G401.6 (cell line): ENCODE results near the gene REM2.

Experiments used
- FAIRE-seq: peaks from 2 replicates; lab custom pipeline; 2012; peaks lifted over from hg19 to GRCh38; lab: Jason Lieb, UNC

REM2 gene, protein sequence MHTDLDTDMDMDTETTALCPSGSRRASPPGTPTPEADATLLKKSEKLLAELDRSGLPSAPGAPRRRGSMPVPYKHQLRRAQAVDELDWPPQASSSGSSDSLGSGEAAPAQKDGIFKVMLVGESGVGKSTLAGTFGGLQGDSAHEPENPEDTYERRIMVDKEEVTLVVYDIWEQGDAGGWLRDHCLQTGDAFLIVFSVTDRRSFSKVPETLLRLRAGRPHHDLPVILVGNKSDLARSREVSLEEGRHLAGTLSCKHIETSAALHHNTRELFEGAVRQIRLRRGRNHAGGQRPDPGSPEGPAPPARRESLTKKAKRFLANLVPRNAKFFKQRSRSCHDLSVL

DNA sequence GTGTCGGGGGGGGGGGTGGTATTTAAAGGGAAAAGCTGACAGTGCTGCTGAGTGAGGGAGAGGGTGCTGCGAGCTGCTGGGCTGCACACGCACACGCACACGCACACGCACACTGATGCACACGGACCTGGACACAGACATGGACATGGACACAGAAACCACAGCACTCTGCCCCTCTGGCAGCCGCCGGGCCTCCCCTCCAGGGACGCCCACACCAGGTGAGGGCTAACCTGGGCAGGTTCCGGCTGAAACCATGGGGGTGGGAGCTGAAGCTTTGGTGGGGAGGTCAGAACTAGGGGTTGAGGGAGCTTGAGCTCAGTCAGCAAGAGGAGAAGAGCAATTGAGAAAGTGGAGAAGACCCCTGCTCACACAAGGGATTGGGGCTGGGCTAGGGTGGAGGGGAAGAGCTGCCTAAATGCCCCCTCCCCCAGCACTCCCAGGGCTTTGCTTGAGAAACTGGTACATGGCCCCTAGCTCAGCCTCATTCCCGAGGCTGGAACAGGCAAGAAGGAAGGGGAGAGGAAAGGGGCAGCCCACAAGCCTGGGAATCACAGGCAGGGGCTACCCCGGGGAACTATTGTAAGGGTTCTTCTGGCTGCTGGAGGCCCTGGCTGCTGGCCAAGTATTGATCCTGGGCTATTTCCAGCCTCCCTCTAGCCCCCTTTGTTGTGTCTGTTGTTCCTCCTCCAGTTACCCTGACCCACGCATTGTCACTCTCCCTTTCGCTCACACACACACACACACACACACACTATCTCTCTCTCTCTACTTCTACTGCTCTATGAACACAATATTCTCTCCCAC is at the start of gene REM2:
REM2 (plus strand) TSS at position 50 of the 804 bp plus-strand sequence; CDS start at position 116, 66 bp downstream.
- no peak for FAIRE-seq

DNA sequence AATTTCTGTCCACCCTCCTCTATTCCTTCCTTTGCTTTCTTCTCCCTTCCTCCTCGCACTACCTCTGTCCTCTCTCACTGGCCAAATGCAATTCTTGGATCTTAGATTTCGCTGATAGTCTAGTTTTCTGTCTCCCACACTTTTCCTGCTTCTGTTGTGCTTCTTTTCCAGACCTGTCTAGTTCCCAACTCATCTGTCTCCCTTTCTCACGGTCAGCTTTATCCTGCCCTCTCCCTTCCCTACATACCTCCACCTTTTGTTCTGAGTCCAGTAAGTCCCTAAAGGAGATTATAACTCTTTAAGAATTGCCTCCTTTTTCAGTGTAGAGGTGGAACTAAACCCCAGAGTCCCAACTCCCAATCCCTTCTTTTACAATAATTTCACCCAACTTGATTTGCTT is 47.5 kb upstream of the REM2 start:
- FAIRE-seq, result no peak

DNA sequence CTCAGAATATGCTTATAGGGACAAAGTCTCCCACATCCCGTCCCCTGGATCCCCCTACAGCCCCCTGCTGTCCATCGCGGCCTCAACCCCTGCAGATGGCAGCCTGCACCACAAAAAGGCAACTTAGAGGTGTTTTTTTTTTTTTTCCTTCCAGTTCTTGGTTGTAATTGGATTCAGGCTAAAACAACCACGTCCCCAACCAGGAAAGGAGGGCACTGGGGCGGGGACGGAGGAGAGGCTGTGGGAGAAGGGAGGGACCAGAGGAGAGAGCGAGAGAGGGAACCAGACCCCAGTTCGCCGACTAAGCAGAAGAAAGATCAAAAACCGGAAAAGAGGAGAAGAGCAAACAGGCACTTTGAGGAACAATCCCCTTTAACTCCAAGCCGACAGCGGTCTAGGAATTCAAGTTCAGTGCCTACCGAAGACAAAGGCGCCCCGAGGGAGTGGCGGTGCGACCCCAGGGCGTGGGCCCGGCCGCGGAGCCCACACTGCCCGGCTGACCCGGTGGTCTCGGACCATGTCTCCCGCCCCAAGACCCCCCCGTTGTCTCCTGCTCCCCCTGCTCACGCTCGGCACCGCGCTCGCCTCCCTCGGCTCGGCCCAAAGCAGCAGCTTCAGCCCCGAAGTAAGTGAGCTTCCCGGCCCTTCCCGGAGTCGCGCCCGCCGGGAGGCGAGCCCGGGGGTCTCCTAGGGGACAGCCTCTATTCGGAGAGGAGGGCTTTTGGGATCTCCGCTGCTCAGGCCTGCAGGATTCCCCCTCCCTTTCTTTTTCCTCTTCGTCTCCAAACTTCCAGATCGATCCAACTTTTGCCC is 46.5 kb upstream of the REM2 start, which contains the start of gene MMP14:
MMP14 (plus strand) TSS at position 285 of the 813 bp plus-strand sequence; CDS start at position 518, 233 bp downstream.
- peak; percentile 86 for FAIRE-seq

DNA sequence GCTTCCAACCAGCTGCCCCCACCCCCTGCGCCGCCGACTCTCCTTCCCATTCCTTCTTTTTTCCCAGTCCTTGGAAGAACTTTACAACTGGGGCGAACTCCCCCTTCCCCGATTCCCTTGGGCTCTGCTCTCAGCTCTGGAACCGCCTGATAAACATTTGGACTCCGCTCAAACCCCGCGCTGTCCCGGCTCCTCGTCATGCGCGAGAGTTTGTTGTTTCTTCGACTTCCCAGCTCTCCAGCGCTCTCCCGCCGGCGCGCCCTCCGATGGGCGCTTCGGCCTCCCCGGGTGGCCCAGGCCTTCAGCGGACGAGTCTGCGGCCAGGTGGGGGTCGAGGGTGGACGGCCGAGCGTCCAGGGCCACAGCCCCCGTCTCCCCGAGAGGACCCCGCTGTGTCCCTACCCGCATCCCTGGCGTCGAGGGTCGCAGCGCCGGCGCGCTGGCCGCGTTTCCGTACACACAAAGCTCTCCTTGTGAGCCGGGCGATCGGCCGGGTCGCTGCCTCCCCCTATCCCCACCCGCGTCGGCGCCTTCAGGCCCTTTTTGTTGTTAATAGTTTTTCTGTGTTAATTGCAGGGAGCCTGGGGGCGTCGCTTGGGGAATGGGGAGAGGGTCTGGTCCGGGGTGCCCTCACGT is 45.8 kb upstream of the REM2 start:
- FAIRE-seq, result no peak

DNA sequence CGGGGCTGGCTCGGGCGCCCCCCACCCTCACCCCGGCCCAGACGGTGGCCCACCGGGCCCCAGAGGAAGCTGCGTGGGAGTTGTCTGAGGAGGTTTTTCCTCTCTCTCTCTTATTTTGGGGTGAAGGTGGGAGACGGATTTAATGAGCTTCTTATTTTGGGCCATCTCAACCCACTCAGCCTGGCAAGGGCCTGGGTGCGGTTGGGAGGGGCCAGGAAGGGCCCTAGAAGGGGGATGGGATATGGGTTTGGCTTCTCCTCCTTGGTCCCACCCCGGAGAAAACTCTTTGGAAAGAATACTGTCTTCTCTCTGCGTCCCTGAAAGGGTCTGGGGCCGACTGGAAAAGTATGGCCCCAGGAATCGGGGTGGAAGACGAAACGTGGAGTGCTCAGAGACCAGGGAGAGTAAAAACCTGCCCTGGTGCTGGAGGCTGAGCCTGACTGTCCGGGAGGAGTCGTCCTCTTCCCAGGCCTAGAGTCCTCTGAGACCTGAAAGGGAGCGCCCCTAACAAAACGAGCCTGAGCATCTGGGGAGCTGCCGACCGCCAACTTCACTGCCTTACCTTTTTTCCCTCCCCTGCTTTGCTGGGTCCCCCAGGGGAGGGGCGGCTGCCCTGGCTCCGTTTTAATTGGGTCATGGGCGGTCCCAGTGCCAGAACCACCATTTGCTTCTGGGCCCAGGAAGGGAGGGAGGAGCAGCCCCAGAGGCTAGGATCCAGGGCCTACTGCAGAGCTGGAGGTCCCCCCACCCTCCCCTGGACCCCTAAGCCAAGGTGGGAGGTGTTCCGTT is 45.1 kb upstream of the REM2 start:
- FAIRE-seq, result no peak

DNA sequence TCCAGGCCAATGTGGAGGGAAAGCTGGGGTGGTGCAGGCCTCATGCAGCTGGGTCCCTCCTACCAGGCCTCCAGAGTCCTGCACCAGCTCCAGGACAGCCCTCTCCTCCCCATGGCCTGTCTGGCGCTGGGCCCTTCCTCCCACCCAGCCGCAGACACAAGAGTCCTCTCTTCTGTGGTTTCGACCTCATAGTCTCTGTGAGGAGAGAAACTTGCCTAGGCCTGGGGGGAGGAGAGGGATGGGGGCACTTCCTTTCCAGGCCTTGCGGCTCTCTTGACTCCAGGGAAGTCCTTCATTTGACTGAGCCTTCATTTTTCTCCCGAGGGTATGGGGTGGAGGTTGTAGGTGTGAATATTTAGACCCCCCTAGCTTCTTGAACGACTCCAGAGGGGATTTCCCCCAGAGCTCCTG is 44.4 kb upstream of the REM2 start:
- no peak for FAIRE-seq

DNA sequence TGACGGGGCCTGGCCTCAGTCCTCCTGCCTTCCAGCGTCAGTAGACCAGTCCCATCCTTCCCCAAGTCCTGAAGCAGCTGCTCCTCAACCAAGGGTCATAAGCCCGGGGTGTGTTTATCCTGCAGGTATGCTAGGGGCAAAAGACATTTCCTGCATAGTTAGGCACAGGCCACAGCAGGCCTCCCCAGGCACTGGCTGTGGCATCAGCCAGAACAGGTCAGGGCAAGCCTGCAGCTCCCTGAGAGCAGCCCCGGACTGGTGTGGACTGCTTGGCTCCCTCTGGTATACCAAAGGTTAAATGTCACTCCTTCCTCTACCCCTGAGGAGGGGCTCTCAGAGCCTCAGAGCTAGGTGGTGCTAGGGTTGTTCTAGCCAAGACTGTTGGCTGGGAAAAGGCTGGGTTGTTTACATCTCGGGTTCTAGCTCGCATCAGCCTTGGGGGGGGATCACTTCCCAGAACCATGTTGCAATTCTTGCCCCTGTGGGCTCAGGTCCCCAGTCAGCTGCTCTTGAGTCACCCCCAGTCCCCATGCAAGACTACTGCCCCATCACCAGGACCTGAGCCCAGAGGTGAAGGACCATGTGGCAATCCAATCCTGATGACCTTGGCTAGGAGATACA is 43.8 kb upstream of the REM2 start:
- no peak for FAIRE-seq

DNA sequence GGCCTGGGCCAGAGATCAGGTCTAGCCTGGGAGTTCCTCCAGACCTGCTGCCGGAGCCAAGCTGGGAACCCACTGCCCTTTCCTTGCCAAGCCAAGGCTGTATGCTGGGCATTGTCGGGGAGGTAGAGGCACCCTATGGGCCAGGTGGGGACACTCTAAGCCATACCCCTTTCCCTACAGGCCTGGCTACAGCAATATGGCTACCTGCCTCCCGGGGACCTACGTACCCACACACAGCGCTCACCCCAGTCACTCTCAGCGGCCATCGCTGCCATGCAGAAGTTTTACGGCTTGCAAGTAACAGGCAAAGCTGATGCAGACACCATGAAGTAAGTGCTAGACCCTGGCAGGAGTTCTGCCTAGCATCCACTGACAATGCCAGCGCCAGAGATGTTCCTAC is 41.7 kb upstream of the REM2 start:
- FAIRE-seq, result no peak

DNA sequence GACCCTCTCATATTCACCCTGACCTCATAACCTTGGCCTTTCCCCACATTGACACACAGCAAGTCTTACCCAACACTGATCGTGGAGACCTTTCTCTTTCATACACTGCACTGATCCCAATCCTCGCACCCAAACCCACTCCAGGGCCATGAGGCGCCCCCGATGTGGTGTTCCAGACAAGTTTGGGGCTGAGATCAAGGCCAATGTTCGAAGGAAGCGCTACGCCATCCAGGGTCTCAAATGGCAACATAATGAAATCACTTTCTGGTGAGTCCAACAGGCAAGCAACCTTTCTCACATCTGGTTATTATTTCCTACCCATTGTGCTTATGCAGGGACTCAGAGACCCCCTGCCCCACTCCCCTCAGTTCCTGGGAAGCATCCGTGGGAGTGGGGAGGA is 41.3 kb upstream of the REM2 start:
- FAIRE-seq, result no peak

DNA sequence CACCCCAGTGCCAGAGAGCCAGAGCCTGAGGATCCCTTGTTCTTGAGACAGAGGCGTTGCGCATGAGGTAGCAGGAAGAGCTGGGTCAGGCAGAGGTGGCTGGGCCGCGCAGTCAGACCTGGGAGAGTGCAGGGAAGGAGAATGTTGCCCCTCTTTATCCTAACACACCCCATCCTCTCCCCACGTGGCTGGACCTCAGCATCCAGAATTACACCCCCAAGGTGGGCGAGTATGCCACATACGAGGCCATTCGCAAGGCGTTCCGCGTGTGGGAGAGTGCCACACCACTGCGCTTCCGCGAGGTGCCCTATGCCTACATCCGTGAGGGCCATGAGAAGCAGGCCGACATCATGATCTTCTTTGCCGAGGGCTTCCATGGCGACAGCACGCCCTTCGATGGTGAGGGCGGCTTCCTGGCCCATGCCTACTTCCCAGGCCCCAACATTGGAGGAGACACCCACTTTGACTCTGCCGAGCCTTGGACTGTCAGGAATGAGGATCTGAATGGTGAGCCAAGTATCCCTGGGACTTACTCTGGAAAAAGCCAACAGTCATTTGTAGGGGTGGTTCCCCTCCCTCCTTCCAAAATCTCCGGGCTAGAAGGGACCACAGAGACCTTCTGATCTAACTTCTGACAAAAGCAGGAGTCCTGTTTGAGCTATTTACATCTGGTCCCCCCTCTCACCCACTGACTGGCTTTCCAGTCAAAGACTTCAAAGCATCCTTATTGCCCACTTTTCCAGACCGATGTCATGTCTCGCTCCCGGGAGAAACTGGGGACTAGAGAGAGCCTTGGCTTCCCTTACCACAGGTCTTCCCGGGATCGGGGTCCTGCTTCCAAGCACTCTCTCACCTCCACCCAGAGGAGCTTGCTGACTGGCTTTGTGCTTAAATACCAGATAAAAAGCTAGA is 40.6 kb upstream of the REM2 start:
- no peak for FAIRE-seq

DNA sequence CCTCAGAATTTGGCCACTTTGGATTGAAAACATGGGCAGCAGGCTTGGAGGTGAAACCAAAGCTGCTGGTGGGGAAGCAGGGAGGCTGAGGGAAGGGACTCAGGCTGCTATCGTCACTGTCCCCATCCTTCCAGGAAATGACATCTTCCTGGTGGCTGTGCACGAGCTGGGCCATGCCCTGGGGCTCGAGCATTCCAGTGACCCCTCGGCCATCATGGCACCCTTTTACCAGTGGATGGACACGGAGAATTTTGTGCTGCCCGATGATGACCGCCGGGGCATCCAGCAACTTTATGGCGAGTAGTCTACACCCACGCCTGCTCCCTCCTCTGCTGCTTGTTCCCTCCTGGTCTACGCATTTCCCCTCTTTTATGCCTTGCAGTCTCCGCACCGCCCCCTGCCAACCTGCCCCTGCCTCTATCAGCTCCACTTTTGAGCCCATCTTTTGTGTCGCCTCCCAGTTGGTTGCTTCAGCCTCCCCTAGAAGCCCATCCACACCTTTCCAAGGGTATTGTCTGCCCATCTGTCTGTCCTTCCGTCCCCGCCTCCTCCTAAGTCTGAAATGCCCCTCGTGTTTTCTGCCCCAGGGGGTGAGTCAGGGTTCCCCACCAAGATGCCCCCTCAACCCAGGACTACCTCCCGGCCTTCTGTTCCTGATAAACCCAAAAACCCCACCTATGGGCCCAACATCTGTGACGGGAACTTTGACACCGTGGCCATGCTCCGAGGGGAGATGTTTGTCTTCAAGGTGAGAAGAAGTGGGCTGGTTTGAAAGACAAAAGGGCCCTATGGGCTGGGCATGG is 39.7 kb upstream of the REM2 start:
- FAIRE-seq, result no peak

DNA sequence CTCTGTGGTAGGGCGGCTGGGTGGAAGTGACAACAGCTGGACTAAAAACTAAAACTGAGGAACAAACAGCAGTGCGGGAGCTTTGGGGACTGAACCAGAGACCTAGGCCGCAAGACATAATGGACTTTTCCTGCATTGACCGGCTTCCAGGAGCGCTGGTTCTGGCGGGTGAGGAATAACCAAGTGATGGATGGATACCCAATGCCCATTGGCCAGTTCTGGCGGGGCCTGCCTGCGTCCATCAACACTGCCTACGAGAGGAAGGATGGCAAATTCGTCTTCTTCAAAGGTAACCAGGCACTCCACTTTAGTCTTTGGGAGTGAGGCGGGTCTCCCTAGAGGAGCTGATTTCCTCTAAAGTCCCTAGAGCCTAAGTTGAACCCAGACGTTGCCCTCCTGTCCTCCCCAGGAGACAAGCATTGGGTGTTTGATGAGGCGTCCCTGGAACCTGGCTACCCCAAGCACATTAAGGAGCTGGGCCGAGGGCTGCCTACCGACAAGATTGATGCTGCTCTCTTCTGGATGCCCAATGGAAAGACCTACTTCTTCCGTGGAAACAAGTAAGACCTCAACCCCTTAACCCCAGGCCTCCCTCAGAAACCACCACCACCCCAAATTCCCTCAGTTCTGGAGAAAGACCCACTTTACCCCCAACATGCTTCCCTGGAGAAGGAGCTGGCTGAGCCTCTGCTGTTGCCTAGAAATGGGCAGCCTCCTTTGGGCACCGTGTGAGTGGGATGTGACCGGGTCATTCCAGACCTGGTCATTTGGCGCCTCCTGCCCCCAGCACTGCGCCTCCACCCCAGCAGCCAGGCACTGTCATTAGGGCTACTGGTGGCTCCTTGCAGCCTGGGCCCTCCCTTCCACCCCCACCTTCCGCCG is 38.6 kb upstream of the REM2 start:
- no peak for FAIRE-seq

DNA sequence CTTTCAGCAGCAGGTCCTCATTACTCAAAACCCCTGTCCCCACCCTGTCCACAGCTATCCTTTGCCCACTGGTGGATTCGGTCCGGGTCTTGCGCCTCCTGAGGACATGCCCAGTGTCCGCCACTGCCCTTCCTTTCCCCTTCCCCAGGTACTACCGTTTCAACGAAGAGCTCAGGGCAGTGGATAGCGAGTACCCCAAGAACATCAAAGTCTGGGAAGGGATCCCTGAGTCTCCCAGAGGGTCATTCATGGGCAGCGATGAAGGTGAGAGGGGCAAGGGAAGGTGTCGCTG is 38.0 kb upstream of the REM2 start:
- no peak for FAIRE-seq

DNA sequence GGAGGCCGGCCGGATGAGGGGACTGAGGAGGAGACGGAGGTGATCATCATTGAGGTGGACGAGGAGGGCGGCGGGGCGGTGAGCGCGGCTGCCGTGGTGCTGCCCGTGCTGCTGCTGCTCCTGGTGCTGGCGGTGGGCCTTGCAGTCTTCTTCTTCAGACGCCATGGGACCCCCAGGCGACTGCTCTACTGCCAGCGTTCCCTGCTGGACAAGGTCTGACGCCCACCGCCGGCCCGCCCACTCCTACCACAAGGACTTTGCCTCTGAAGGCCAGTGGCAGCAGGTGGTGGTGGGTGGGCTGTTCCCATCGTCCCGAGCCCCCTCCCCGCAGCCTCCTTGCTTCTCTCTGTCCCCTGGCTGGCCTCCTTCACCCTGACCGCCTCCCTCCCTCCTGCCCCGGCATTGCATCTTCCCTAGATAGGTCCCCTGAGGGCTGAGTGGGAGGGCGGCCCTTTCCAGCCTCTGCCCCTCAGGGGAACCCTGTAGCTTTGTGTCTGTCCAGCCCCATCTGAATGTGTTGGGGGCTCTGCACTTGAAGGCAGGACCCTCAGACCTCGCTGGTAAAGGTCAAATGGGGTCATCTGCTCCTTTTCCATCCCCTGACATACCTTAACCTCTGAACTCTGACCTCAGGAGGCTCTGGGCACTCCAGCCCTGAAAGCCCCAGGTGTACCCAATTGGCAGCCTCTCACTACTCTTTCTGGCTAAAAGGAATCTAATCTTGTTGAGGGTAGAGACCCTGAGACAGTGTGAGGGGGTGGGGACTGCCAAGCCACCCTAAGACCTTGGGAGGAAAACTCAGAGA is 37.0 kb upstream of the REM2 start:
- FAIRE-seq, result no peak

DNA sequence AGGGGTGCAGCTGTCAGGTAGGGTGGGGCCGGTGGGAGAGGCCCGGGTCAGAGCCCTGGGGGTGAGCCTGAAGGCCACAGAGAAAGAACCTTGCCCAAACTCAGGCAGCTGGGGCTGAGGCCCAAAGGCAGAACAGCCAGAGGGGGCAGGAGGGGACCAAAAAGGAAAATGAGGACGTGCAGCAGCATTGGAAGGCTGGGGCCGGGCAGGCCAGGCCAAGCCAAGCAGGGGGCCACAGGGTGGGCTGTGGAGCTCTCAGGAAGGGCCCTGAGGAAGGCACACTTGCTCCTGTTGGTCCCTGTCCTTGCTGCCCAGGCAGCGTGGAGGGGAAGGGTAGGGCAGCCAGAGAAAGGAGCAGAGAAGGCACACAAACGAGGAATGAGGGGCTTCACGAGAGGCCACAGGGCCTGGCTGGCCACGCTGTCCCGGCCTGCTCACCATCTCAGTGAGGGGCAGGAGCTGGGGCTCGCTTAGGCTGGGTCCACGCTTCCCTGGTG is 36.2 kb upstream of the REM2 start:
- FAIRE-seq, result no peak

DNA sequence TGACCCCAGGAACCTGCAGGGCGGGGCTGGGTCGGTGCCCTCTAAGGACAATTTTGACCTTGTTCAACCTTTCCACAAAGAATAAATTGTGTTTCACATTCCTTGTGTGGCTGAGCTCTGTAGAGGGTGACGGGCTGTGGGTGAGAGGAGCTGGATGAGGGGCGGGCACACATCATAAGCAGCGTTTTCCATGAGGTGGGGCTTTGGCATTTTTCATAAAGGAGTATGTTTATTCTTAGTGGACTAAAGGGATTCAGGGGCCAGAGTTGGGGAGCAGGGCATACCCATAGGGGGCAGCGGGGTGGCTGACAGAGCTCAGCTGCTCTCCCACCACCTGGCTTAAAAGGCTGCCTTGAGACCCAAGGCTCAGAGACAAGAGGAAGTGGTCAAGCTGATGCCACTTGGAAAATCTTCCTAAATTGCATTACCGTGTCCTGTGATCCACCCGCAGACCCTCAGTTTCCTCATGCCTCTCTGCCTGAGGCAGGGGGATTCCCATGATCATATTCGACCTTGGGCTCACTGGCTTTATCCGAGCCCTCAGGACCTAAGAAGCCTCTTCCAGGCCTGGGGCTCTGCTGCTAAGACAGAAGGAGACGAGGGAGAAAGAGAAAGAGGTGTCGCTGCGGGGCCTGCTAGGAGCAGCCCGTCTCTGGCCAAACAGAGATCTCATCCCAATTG is 35.2 kb upstream of the REM2 start:
- no peak for FAIRE-seq
